NCI-H2081 treated with DMSO at 0.1 percent for 48 hours (cell line): ENCODE data around the gene ADAM33.

Source experiments
- DNase-seq: peaks from one replicate; lab custom pipeline; 2025; lab: John Stamatoyannopoulos, UW

Gene ADAM33

GRCh38 chr20:3663858-3664257 lies 18.0 kb downstream of the ADAM33 start:
- DNase-seq: no peak

- no peak for DNase-seq
Measured at GRCh38 chr20:3663031-3663701, 18.6 kb downstream of the ADAM33 start, which contains the start of gene GFRA4. Gene GFRA4 (minus strand): TSS chr20:3663399. CDS start chr20:3663399, 0 bp downstream.

GRCh38 chr20:3661814-3662665 lies 19.8 kb downstream of the ADAM33 start:
- no peak for DNase-seq

GRCh38 chr20:3661060-3661813 lies 20.6 kb downstream of the ADAM33 start:
- no peak for DNase-seq

- no peak for DNase-seq
Measured at GRCh38 chr20:3660262-3661059, 21.3 kb downstream of the ADAM33 start.

- no peak for DNase-seq
Measured at GRCh38 chr20:3659492-3660261, 22.1 kb downstream of the ADAM33 start.

- DNase-seq: no peak
Measured at GRCh38 chr20:3658716-3659491, 22.9 kb downstream of the ADAM33 start.

- no peak for DNase-seq
Measured at GRCh38 chr20:3658019-3658715, 23.6 kb downstream of the ADAM33 start.

- DNase-seq: no peak
Measured at GRCh38 chr20:3655131-3655405, 26.7 kb downstream of the ADAM33 start.

- DNase-seq: no peak
Measured at GRCh38 chr20:3654326-3655130, 27.3 kb downstream of the ADAM33 start.

- no peak for DNase-seq
Measured at GRCh38 chr20:3653921-3654320, 27.9 kb downstream of the ADAM33 start.

- DNase-seq: no peak
Measured at GRCh38 chr20:3652676-3653596, 28.9 kb downstream of the ADAM33 start.

- DNase-seq: no peak
Measured at GRCh38 chr20:3652221-3652620, 29.6 kb downstream of the ADAM33 start.

- DNase-seq: no peak
Measured at GRCh38 chr20:3651204-3651962, 30.4 kb downstream of the ADAM33 start.

GRCh38 chr20:3648951-3649350 lies 32.9 kb downstream of the ADAM33 start:
- no peak for DNase-seq

- DNase-seq: no peak
Measured at GRCh38 chr20:3647473-3647872, 34.3 kb downstream of the ADAM33 start.

- DNase-seq: no peak
Measured at GRCh38 chr20:3646651-3647050, 35.2 kb downstream of the ADAM33 start.
